ENCODE measurements around the gene APEH.

Gene APEH

DNA sequence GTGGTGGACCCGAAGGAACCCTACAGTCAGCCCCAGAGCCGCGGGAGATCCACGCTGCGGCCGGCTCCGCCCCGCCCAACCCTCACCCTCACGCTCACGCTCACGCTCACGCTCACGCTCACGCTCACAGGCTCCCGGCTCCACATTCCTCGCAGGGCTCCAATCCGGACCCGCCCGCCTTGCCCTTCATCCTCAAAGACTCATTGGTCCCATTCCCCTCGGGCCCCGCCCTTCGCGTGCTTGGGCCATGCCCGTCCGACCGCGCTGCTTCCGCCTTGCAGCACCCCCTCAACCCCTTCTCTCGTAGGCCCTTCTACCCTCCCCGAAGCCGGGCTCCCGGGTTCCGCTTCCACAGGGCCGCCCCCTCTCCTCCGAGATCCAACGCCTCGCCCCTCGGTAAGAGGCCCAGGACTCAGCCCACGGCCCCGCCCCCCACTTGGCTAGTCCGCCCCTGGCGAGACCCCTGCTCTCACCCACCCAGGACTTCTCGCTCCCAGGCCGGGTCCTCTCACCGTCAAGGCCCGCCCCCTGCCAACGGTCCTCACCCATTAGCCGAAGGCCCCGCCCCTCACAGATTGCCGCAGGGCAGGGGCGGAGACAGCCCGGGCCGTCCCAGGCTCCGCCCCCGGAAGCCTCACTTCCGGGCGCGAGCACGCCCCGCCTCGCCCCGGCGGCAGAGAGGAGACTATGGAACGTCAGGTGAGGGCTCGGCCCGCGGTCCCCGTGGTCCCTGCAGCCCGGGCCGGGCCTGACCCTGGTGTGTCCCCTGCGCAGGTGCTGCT, at the start of gene APEH:
Gene APEH, plus strand, starts transcription at position 637 of the 782 bp plus-strand sequence. Its CDS starts 51 bp downstream, at position 688.
- DNase-seq, result no peak

DNA sequence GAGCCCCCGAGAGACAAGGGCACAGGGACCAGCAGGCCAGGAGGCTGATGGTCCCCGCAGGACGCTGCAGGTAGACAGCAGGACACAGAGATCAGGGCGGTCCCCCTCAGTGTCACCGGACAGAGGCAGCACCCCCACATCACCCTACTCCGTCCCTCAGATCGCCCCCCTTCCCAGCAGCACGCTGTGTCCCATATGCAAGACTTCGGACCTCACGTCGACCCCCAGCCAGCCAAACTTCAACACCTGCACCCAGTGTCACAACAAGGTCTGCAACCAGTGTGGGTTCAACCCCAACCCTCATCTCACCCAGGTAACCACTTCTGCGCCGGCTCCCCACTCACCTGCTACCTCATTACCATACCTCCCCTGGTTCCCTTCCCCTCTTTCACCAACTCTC, 49.1 kb upstream of the APEH start:
- no peak for DNase-seq

DNA sequence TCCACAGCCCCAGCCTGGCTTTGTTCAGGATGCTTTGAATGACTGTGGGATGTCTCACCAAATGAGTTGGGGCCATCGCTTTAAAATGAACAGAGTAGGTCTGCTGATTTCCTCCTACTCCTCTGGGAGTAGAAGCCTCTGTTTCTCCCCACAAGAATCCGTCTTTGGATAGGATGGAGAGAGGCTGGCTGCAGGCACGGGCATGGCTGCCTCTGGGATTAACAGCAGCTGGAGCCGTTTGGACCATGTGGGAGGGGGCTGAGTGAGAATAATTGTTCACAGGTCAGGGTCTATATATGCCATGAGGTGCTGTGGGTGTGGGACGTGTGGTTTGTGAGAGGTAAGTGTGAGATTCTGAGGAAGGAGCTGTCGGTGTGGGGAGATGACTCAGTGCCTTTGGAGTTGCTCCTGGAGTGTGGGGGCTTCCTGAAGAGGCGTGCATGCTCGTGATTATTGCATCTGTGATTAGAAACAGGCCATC, 48.0 kb upstream of the APEH start:
- DNase-seq, result no peak

DNA sequence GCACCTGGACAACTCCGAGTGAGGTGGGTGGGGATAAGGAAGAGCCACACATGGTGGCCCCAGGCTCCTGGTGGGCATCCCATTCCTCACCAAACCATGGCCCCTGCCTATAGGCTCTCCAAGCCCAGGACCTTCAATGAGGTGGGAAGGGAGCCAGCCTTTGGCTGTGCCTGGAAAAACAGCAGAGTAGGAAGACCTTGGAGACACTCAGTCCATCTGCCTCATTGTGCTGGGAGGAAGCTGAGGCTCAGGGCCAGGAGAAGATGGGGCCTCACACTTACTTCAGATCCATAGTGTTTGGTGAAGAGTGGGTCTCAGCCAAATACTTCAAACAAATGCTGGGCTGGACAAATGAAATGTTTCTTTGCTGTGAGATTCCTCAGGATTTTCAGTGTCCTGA, 47.4 kb upstream of the APEH start:
- no peak for DNase-seq

DNA sequence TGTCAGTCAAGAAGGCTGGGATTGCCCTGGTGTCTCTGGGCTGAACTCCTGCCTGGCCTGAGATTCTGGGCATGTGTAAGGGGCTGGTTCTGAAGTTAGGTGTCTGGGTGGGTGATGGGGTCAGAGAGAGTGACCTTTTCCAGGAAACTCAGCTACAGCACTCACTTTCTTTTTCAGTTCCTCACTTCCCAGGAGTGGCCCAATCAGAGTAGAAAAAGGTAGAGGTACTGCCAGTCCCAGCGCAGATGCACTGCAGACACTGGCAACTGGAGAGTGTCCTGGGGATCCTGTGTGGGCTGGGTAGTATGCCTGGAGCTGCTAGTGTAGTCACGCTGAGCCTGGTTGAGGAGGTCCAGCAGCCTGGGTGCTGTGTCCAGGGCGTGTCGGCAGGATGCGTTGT, 46.5 kb upstream of the APEH start:
- DNase-seq, result no peak

DNA sequence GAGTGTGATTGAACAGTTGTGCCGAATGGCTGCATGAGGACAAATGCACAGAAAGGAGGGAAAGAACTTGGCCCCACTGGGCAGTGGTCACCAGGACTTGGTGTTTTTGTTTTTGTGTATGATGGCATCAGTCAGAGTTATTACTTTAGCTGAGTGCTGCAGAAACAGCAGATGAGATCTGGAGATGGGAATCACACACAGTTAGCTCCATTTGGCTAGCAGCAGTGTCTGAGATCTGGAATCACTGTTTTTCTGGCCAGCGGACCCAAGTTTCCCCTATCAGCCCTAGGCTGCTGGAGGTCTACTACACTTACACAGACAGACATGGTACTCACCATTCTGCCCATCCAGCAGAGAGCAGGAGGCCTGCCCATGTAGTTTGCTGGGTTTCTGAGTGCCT, 45.9 kb upstream of the APEH start:
- no peak for DNase-seq

DNA sequence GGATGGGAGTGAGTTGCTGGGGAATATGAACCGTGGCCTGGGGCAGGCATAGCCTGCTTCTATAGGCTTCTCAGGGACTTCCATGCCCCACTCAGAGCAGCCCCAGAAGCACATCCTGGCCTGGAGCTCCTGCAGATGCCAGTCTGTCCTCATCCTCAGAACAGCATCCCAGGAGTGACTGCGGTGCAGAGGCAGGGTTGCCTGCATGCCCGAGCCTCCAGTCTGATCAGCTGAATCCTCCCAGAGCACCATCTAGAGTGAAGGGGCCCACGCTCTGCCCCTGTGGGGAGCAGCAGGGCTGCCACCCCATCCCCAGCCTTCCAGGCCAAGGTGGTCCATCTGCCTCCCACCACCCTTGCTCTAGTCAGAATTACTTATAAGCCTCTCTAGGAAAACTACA, 44.7 kb upstream of the APEH start:
- no peak for DNase-seq

DNA sequence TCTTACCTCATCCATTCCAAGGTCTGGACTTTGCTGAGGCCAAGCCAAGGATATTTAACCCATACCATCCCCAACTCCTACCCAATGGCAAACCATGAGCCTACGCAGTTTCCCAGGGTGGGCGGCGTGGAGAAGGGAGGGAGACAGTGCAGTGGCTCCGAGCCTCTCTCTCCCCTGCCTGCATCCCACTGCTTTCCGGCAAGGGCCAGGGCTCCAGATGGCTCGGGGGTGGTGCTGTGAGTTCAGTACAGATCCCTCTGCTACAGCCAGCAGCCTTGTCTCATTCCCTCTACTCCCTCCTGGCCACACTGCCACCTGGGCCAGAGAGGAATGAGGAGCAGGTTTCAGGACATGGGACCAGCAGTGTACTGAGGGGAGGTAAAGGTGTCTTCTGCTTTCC, 44.3 kb upstream of the APEH start:
- DNase-seq, result no peak

DNA sequence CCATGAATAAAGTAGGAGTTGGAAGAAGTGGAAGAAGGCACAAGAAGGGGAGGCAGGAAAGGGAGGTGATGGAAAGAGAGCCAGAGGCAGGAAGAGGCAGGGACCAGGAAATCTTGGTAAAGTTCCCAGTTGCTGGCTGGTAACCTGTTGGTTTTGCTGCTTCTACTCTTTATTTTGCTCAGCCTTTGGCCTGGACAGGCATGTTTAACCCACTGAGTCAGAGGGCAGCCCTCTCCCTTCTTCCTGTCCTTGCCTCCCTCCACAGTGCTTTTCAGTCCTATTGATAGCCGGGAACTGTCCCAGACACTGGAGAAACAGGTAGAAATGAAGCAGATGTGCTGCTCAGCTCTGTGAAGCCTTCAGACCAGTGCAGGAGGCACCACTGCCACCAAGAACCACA, 43.4 kb upstream of the APEH start:
- no peak for DNase-seq

DNA sequence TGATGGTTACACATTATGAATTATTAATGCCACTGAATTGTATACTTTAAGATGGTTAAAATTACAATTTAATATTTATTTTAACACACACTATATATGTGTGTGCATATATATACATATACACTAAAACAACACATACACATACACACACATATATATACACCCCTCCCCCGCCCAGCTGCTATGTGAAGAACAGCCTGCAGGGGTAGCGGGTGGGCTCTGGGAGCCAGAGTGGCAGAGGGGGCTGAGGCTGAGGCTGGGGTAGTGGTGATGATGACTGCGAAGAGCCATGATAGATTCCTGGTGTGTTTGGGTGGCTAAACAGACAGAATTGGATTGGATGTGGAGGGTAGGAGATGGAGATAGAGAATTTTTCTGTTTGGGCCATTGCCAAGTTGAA, 39.4 kb upstream of the APEH start:
- no peak for DNase-seq

DNA sequence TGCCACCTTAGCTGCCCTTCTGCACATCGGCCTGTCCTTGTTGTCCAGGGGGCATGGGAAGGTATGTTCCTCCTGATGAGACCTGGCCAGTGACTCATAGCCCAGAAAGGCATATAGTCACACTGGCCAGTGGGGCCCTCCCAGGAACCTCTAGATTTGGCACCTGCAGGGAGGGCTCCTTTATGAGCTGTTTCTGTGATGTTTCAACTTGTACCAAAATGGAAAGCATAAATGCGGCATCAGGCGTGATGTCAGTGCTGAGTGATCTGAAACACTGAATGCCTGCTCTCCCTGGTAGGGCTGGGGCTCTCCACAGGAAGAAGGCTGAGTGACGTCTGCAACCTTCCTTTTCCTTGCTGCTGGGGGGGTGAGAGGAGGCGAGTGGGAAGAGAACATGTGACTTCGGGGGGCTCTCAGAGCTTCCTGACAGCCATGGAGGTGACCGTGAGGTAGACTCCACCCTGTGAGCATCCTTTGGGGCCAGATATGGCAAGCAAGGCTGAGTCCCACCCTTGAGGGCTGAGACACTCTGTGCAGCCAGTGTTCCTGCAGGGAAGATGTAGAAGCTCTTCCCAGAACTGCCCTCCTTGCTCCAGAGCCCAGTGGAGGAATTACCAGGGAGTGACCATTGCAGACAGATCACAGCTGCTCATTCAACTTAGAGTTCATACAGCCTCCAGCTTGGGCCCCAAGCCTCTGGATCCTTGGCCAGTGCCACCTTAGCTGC, 37.1 kb upstream of the APEH start:
- no peak for DNase-seq

DNA sequence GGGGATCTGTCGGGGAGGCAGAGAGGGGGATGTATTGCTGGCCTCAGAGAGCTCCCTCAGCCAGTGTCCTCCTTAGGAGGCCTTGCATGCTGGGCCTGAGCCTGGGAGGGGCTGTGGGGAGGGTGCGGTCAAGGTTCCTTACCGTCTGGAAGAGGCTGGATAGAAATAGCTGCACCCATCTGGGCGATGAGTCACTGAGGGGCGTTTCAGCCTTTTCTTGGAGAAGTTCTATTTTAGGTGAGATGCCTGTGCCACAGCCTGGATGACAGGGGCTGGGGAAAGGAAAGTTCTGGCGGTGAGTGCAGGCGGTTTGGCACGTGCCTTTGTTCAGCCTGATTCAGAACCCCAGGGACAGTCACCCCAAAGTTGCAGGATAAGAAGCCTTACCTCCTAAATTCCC, 35.7 kb upstream of the APEH start:
- DNase-seq, result peak in 1 of 2 experiments; percentile 28

DNA sequence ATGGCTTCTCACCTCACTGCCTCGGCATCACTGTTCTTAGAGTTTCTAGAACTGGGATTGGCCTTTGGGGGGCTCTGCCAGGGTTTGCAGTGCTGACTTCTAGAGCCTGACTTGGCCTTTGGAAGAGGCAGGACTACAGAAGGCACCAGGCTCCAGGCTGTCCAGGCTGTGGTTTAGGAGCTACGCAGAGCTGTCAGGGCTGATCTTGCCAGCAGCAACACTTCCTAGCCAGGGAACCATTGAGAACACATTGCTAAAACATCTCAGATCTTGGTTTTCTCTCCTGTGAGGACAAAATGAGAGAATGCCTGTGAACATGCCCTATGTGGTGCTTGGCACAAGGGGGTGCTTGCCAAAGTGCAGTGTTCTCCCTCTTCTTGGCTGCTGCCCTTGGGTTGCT, 34.6 kb upstream of the APEH start:
- DNase-seq, result no peak

DNA sequence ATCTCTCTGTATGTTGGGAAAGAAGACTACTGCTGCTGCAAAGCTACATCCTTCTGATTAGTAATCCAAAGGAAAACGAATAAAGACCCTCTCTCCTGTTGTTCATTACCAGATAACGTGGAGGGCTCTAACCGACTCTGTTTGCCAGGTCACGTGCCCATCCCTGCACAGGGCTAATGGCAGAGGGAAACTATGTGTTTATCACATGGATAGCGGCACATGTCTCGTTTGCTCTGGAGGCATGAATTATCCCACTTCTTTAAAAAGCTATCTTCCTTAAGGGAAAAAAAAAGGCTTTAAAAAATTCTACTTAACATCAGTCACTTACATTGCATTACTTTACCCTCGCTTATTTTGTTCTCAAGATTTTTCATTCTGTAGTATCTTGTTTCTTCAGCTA, 32.9 kb upstream of the APEH start:
- no peak for DNase-seq

DNA sequence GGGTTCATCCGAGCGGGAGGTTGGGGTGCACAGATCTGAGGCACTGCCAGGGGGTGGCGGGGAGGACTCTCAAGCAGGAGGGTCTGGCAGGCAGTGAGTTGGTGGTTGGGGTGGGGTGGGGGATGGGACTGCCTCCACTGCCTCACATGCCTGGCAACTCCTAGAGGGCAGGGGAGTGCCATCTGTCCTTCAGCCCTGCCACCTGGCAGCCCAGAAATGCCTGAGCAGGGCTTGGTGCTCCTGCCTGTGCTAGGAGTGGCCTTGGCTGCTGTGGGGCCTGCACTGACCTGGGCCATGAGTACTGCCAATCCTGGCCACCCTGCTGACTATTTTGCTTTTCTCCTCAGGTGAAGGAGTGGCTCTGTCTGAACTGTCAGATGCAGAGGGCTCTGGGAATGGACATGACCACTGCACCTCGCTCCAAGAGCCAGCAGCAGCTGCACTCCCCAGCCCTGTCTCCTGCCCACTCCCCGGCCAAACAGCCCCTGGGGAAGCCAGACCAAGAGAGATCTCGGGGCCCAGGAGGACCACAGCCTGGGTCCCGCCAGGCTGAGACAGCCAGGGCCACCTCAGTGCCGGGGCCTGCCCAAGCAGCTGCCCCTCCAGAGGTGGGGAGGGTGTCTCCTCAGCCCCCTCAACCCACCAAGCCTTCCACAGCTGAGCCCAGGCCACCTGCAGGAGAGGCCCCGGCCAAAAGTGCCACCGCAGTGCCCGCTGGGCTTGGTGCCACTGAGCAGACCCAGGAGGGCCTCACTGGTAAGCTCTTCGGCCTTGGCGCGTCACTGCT, 32.0 kb upstream of the APEH start:
- no peak for DNase-seq

DNA sequence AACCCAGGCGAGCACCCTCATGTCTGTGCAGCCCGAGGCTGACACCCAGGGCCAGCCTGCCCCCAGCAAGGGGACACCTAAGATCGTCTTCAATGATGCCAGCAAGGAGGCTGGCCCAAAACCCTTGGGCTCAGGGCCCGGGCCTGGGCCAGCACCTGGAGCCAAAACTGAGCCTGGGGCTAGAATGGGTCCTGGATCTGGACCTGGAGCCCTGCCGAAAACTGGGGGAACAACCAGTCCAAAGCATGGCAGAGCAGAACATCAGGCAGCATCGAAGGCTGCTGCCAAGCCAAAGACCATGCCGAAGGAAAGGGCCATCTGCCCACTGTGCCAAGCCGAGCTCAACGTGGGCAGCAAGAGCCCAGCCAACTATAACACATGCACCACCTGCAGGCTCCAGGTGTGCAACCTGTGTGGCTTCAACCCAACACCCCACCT, 31.4 kb upstream of the APEH start:
- no peak for DNase-seq

DNA sequence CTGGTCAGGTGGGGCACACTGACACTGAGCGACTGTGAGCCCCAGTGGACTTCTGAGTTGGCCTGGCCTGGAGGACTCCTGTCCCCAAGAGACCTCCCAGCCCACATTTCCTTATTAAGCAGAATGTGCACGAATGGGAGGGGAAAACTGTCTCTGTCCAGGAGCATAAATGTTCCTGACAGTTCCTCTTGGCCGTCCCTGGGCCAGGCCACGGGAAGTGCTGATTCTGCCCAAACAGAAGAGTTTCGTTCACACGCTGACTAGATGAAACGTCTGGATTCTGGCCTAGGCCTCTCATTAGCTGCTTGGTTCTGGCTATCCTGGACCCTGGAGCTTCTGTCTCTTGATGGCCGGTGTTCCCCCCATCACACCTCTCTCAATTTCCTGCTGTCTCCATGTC, 29.5 kb upstream of the APEH start:
- no peak for DNase-seq

DNA sequence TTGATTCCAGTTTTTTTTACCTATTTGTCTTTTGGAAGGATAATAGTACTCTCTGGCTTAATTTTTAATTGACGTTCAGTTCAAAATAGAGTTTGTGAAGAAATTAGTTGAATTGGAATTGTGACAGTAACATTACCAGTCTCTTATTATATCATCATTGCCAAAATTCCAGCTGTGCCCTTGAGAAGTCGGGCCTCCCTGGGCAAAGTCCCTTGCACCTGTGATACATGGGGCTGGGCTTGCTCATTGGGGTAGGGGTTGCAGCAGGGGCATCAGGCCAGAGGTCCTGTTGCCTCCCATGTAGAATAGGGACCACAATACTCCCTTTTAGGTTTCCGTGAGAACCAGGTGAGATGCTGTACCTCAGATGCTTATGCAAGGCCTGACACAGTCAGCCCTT, 27.9 kb upstream of the APEH start:
- DNase-seq, result no peak

DNA sequence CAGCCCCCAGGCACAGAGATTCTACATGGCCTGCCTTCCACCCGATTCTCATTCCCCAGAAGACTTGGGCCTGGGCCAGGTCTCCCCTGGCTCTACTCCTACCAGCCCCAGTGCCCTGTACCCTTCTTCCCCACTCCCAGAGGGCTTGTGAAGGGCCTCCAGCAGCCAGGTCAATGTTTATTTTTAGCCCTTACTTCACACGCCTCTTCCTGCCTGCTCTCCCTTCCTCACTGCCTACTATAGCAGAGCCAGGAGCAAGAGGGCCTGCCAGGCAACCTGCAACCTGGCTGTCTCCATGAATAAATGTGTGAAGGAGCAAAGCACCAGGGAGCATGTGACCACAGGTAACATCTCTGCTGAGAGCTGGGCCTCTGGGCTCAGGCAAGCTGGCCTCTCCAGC, 26.4 kb upstream of the APEH start:
- peak in 1 of 2 experiments; percentile 14 for DNase-seq

DNA sequence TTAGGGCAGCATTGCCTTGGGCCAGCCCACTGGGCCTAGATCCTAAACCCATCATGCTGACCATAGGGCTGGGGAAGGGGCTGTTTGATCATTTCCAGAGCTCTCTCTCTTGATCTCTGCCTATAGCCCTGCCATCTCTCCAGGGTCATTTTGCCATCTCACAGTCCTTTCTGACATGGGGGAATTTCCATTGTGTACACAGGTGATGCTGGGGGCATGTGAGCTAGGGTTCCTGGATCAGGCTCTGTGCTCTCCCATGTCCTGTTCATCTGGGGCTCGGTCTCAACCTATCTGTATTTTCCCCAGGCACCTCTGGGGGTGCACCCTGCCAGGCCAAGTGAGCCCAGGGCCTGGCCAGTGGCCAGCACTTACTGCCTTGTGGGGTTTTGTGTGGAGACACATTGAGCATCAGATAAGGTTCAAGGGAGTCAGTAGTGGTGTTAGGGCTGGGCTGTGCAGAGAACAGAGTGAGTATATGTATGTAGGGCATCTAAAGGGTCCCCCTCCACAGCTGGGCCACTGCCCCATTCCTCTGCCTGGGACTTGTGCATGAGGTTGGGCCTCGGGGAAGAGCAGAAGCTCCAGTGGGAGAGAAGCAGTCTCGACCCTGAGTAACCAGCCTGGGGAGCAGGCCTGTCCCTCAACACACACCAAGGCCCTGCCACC, 25.7 kb upstream of the APEH start:
- no peak for DNase-seq

DNA sequence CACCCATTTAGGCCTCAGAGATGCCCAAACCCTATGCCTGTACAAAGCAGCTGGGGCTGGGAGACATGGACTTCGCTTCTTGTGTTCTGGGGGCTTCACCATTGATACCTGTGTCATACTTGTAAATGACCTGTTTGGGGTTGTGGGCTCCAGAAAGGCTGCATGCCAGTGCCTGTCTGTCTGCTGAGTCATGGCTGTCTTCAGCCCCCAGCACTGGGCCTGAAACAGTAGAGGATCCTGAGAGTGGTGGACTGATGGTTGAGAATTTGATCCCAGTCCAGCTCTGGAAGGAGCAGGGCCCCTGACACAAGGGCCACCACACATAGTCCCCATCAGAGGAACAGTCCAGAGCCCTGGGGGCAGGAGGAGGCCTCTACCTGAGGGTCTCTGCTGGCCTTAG, 24.6 kb upstream of the APEH start:
- no peak for DNase-seq

DNA sequence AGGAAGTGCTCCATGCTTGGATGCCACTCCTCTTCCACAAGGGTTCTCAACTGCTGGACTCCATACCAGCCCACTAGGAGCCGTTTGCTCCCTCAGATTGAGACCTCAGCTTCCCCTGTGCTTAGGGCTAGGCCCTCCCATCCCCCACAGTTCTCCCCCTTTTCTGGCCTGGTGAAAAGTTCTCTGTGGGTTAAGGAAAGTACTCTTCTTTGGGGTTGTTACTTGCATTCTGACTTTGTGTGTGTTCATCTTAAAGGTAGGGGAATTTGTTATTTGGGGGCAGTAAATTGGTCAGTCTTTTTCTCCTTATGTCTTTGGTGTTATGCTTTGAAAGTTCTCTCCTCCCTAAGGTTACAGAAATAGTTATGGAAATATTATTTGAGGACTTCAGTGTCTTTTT, 24.0 kb upstream of the APEH start:
- DNase-seq, result no peak

DNA sequence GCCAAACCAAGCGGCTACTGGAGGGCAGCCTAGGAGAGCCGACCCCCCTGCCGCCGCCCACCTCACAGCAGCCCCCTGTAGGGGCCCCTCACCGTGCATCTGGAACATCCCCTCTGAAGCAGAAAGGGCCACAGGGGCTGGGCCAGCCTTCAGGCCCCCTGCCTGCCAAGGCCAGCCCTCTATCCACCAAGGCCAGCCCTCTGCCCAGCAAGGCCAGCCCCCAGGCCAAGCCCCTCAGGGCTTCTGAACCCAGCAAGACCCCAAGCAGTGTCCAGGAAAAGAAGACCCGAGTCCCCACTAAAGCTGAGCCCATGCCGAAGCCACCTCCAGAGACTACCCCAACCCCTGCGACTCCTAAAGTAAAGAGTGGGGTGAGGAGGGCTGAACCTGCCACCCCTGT, 23.5 kb upstream of the APEH start:
- DNase-seq, result no peak
